Body of pancreas (tissue), 4 donors: ENCODE data around the gene NDFIP2. TPM values are rescaled to one million over a fixed set of nuclear protein-coding genes. Genes with fewer than 3 reads are reported as not detected.

Source experiments
- ATAC-seq: fragments of 150-250 bp; one replicate; pipeline ENCODE4 v1.9.1; 2016
- DNase-seq, 4 donors: peaks; one replicate each; pipeline ENCODE4 v3.0.0-alpha.2; 2019
- H3K27ac ChIP-seq, 4 donors: fragments of 200-600 bp; sonication (generic); 1 replicate in 3 of 4; 2 replicates in 1 of 4; pipeline versions ENCODE4 v1.5.1 to v1.6.1; 2016 to 2019; ENCODE audit warnings: mild to moderate bottlenecking in 1 of 4, mixed read lengths in 1 of 4, moderate library complexity in 1 of 4
- H3K27me3 ChIP-seq, 2 donors: fragments of 200-600 bp; sonication (generic); one replicate each; pipeline ENCODE4 v1.6.0; 2016; ENCODE audit warnings: mild to moderate bottlenecking in 1 of 2
- H3K36me3 ChIP-seq, 2 donors: fragments of 200-600 bp; sonication (generic); replicated peaks in 1 of 2; 2 replicates each; pipeline ENCODE4 v1.5.1; 2016; ENCODE audit warnings: low read depth in 2 of 2; ENCODE audit not compliant: insufficient read depth in 1 of 2
- H3K4me1 ChIP-seq: fragments of 200-600 bp; sonication (generic); one replicate; pipeline ENCODE4 v1.6.0; 2016
- H3K4me3 ChIP-seq, 2 donors: fragments of 200-600 bp; sonication (generic); 1 replicate in 1 of 2; 2 replicates in 1 of 2; pipeline ENCODE4 v1.5.1; 2016 to 2019
- H3K9me3 ChIP-seq, 3 donors: fragments of 200-600 bp; sonication (generic); 1 replicate in 2 of 3; 2 replicates in 1 of 3; pipeline ENCODE4 v1.5.1; 2016
- CTCF ChIP-seq, 7 experiments: fragments of 450-650 bp in 4 of 7; fragments of 200-600 bp in 3 of 7; sonication (generic) in 3 of 7; IDR thresholded peaks; one replicate each; pipeline ENCODE4 v1.5.1; 2016 to 2019; ENCODE audit warnings: antibody characterized with exemption in 7 of 7
- POLR2A ChIP-seq, 3 donors: fragments of 450-650 bp; IDR thresholded peaks; one replicate each; pipeline ENCODE4 v1.6.1; 2016; ENCODE audit warnings: antibody characterized with exemption in 3 of 3, mild to moderate bottlenecking in 2 of 3
- whole genome bisulfite sequencing, 2 donors: methylation state at CpG; one replicate each; pipeline ENCODE4 v1.1.5; 2017; 5-methylcytosine and 5-hydroxymethylcytosine counted together
- intact Hi-C: fragments of 100-400 bp; cut with DNase I; formaldehyde crosslinking; loops from one replicate; pipeline ENCODE4 v1.15.1; 2023
- total RNA-seq, 2 donors: library from RNA; depleted of rRNA; stranded (reverse); fragments of >200 nt; gene quantifications; one replicate each; pipeline ENCODE4 v1.1.0, GENCODE V29; 2016

Gene NDFIP2
- total RNA-seq, 2 donors from 2014 or later = 16.8 to 18.9 TPM

DNA sequence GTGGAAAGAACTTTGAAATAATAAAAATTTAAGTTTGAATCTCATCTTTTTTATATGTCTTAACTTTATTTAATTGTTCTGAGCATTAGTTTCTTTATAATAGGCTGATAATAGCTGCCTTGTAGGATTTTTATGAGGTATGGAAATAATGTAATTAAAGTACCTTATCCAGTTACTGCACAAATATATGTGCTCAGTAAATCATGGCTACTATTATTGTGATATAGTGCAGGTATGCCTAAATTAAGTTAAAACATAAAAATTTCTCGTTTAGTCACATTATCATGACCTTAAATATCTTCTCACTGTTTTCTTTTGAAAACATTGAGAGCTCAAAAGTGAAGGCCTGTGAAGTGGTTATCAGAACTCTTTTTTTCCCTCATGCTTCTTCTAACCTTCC is 62.9 kb downstream of the NDFIP2 start:
- Histone ChIP-seq H3K4me1 (peaks cover 19% of the 10 kb centered on the region), H3K4me3 (no peak overlapping the region), H3K36me3 (no peaks in the 10 kb centered on the region), H3K9me3 (no peaks in the 10 kb centered on the region), H3K27ac (no peak overlapping the region), H3K27me3 (no peaks in the 10 kb centered on the region)
- 42 to 56% methylated on average over 1 of the region's 1 CpG for WGBS, 2 donors
- ATAC-seq (no peak), DNase-seq (no peak)
- intact Hi-C loops = no loop called here
- TF ChIP-seq POLR2A (IDR thresholded peaks at IDR 0.05) = no peak
- no peak for TF ChIP-seq CTCF (IDR thresholded peaks at IDR 0.05)

DNA sequence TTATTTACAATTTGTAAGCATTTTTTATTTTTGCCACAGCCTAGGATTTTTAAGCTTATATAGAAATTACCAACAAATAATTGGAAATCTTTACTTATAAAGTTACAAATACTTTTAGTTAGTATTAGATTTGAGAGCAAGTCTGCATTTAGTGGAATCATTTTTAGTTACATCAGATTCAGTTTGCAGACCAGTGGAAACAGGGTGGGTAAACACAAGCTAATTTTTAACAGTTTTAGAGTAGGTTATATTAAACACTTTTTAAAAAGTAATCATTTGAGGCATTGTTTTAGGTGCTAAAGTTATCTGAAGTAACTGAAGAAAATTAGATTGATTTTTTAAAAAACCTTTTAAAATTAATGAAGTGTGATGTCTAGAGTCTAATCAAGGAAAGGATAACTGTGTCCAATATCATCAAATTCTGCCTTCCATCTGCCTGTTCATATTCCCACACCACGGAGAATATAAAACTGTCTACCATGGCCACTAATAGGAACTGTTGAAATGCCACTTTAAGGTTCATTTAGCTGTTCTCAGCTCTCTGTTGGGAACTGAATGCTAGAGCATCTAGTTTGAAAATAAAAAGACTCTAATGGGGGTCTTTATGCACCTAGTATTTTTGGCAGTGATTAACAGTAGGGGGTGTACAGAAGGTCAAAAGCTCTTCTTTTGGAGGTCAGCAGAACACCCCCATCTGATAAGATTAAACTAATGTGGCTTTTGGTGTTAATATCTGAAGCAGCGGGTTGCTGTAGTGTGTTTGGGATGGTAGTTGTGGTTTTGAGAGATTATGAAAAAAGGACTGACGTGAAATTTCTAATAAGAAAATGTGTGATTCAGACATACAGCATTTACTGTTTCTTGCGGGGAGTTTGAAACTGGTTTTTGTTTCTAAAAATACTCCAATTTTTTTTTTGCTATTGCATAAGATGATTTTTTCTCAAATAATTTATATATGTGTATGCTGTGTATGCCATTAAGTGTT is 66.5 kb downstream of the NDFIP2 start:
- peaks cover 29% of the 10 kb centered on the region for H3K4me1 ChIP-seq
- intact Hi-C loops = no loop called here
- WGBS, 2 donors = 60 to 63% methylated on average over 4 of the region's 4 CpGs
- H3K27ac ChIP-seq = no peak overlapping the region
- no peak for DNase-seq
- H3K9me3 ChIP-seq = no peaks in the 10 kb centered on the region
- no peaks in the 10 kb centered on the region for H3K36me3 ChIP-seq
- no peak for TF ChIP-seq CTCF (IDR thresholded peaks at IDR 0.05)
- no peak for TF ChIP-seq POLR2A (IDR thresholded peaks at IDR 0.05)
- no peak for ATAC-seq
- no peaks in the 10 kb centered on the region for H3K27me3 ChIP-seq
- no peak overlapping the region for H3K4me3 ChIP-seq

DNA sequence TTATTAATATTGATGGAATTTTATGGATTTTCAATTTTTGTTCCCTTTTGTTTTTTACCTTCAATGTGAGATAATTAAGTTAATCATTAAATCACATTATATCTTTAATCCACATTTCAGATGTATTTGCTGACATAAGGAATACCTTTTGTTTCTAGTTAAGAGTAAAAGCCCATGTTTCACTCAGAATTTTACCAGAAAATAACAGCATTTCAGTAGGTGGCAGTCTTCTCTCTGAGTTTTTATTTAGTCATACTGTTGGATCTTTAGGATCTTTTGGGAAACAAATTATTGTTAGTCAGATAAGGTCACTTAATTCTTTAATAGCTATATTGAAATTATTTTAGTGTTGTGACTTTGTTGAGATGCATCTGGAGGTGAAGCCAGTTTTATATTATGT is 67.9 kb downstream of the NDFIP2 start:
- Histone ChIP-seq H3K9me3 (no peaks in the 10 kb centered on the region), H3K4me3 (no peak overlapping the region), H3K4me1 (peaks cover 29% of the 10 kb centered on the region), H3K27me3 (no peaks in the 10 kb centered on the region), H3K27ac (no peak overlapping the region), H3K36me3 (no peaks in the 10 kb centered on the region)
- TF ChIP-seq POLR2A (IDR thresholded peaks at IDR 0.05) (no peak), CTCF (IDR thresholded peaks at IDR 0.05) (peak in 4 of 7 experiments; percentile 0 to 34 (median 22))
- intact Hi-C loops = no loop called here
- ATAC-seq = no peak
- DNase-seq = no peak

GRCh38 chr13:79549355-79550106 is 68.6 kb downstream of the NDFIP2 start:
- 52 to 62% methylated on average over 2 of the region's 2 CpGs for WGBS, 2 donors

More at GRCh38 chr13:79549355-79550106, 68.6 kb downstream of the NDFIP2 start:
- Histone ChIP-seq H3K9me3 (no peaks in the 10 kb centered on the region), H3K36me3 (no peaks in the 10 kb centered on the region), H3K4me1 (peaks cover 29% of the 10 kb centered on the region), H3K27me3 (no peaks in the 10 kb centered on the region), H3K27ac (no peak overlapping the region), H3K4me3 (no peak overlapping the region)
- DNase-seq (no peak), ATAC-seq (peak; percentile 60)
- intact Hi-C loops = no loop called here
- TF ChIP-seq POLR2A (IDR thresholded peaks at IDR 0.05) (no peak), CTCF (IDR thresholded peaks at IDR 0.05) (no peak)
